ENCODE measurements around the gene COL20A1. TPM values are rescaled to one million over a fixed set of nuclear protein-coding genes. Genes with fewer than 3 reads are reported as not detected.

Gene COL20A1
- total and polyA plus RNA-seq, 2 experiments from 2014 or later = 1.4 TPM; not detected in 1

GRCh38 chr20:63267691-63268090, 25.3 kb upstream of the COL20A1 start:
- Histone ChIP-seq H3K9me3 (ENCODE audit: low read depth) (no peaks in the 10 kb centered on the region), H3K36me3 (no peaks in the 10 kb centered on the region), H3K4me3 (no peak overlapping the region), H3K27ac (no peak overlapping the region), H3K27me3 (no peaks in the 10 kb centered on the region), H3K4me1 (ENCODE audit: low read depth) (no peaks in the 10 kb centered on the region)
- no peak for TF ChIP-seq CTCF (IDR thresholded peaks at IDR 0.05; ENCODE audit: low read depth, low read length)
- no peak for DNase-seq (ENCODE audit: low read depth in 1 of 2, low spot score in 1 of 2)

GRCh38 chr20:63268256-63268655, 24.7 kb upstream of the COL20A1 start:
- Histone ChIP-seq H3K36me3 (no peaks in the 10 kb centered on the region), H3K4me1 (ENCODE audit: low read depth) (no peaks in the 10 kb centered on the region)
- no peak for TF ChIP-seq CTCF (IDR thresholded peaks at IDR 0.05; ENCODE audit: low read depth, low read length)

DNA sequence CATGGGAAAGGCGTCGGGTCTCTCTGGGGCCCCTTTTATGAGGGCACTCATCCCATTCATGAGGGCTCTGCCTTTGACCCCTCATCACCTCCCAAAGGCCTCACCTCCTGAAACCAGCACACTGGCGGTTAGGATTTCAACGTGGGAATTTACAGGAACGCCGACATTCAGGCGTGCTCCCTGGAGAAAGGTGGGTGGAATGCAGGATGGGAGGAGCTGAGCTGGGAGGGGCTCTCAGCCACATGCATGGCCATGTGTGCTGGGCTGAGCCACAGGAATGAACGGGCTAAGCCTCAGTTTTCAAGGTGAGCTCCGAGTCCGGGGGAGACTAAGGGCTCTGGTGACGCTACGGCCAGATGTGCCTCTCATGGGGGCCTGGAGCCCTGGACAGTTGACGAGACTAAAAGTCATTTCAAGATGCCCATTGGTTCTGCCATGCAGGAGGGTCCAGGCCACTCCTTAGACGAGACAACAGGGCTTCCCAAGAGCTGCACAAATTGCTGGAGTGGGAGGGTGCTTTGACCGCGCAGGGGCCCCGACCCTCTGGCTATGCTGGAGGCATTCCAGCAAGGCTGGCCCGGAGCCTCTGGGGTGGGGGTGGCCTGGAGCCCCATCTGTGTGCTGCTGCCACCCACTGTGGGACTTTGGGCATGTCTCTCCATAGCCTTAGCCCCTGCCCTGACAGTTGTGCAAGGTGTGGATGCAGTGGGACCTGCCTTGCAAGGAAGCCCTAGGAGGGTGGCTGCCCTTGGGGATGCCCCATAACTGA, 24.1 kb upstream of the COL20A1 start:
- no peaks in the 10 kb centered on the region for H3K9me3 ChIP-seq (ENCODE audit: low read depth)
- no peak overlapping the region for H3K4me3 ChIP-seq
- H3K27me3 ChIP-seq = no peaks in the 10 kb centered on the region
- peaks cover 4% of the 10 kb centered on the region for H3K4me1 ChIP-seq (ENCODE audit: low read depth)
- no peak for TF ChIP-seq CTCF (IDR thresholded peaks at IDR 0.05; ENCODE audit: low read depth, low read length)
- H3K36me3 ChIP-seq = no peaks in the 10 kb centered on the region
- no peak for DNase-seq (ENCODE audit: low read depth in 1 of 2, low spot score in 1 of 2)
- H3K27ac ChIP-seq = no peak overlapping the region

More at GRCh38 chr20:63268256-63268655, 24.7 kb upstream of the COL20A1 start:
- no peak for DNase-seq (ENCODE audit: low read depth in 1 of 2, low spot score in 1 of 2)
- Histone ChIP-seq H3K4me3 (no peak overlapping the region), H3K9me3 (ENCODE audit: low read depth) (no peaks in the 10 kb centered on the region), H3K27me3 (no peaks in the 10 kb centered on the region), H3K27ac (no peak overlapping the region)

GRCh38 chr20:63269724-63270123, 23.3 kb upstream of the COL20A1 start:
- H3K27ac ChIP-seq = no peak overlapping the region
- no peaks in the 10 kb centered on the region for H3K27me3 ChIP-seq
- H3K36me3 ChIP-seq = no peaks in the 10 kb centered on the region
- no peak overlapping the region for H3K4me3 ChIP-seq
- peaks cover 7% of the 10 kb centered on the region for H3K4me1 ChIP-seq (ENCODE audit: low read depth)
- no peaks in the 10 kb centered on the region for H3K9me3 ChIP-seq (ENCODE audit: low read depth)
- no peak for TF ChIP-seq CTCF (IDR thresholded peaks at IDR 0.05; ENCODE audit: low read depth, low read length)
- DNase-seq (ENCODE audit: low read depth in 1 of 2, low spot score in 1 of 2) = no peak

GRCh38 chr20:63270606-63271325, 22.2 kb upstream of the COL20A1 start:
- no peak overlapping the region for H3K27ac ChIP-seq
- H3K4me3 ChIP-seq = no peak overlapping the region
- H3K4me1 ChIP-seq (ENCODE audit: low read depth) = peaks cover 7% of the 10 kb centered on the region
- TF ChIP-seq CTCF (IDR thresholded peaks at IDR 0.05; ENCODE audit: low read depth, low read length) = no peak
- no peaks in the 10 kb centered on the region for H3K27me3 ChIP-seq
- no peak for DNase-seq (ENCODE audit: low read depth in 1 of 2, low spot score in 1 of 2)
- H3K9me3 ChIP-seq (ENCODE audit: low read depth) = no peaks in the 10 kb centered on the region
- H3K36me3 ChIP-seq = no peaks in the 10 kb centered on the region
